SIG-M5 treated with dmso at 0.1 percent for 504 hours (cell line): ENCODE results near the gene PFKP.
A peak's percentile ranks its signal among the peaks of the same experiment; 100 is the strongest.
"Not testable (repeated sequence)": the region's sequence is repeated elsewhere in the genome, so short reads cannot be mapped to it uniquely, and the experiment has no call there.

Experiments used
- DNase-seq: peaks from one replicate; lab custom pipeline; 2025; ENCODE audit not compliant: unreplicated experiment; lab: John Stamatoyannopoulos, UW

PFKP gene

GRCh38 chr10:3046981-3047547, 20.3 kb upstream of the PFKP start:
- no peak for DNase-seq

GRCh38 chr10:3047596-3047995, 19.8 kb upstream of the PFKP start:
- DNase-seq = no peak

- DNase-seq = no peak
These were observed 19.0 kb upstream of the PFKP start for GRCh38 chr10:3048119-3049019.

GRCh38 chr10:3051692-3052091, 15.7 kb upstream of the PFKP start:
- no peak for DNase-seq

GRCh38 chr10:3053155-3053554, 14.2 kb upstream of the PFKP start:
- DNase-seq = no peak

GRCh38 chr10:3054183-3054850, 13.0 kb upstream of the PFKP start:
- DNase-seq = no peak

- no peak for DNase-seq
These were observed 12.5 kb upstream of the PFKP start for GRCh38 chr10:3054851-3055199.

GRCh38 chr10:3056280-3057037, 10.9 kb upstream of the PFKP start:
- DNase-seq = no peak

- DNase-seq = no peak
These were observed 9.4 kb upstream of the PFKP start for GRCh38 chr10:3057946-3058345.

GRCh38 chr10:3059974-3060373, 7.4 kb upstream of the PFKP start:
- DNase-seq = no peak

- DNase-seq = no peak
These were observed 6.9 kb upstream of the PFKP start for GRCh38 chr10:3060481-3060889.

GRCh38 chr10:3061323-3061898, 5.9 kb upstream of the PFKP start:
- not testable (repeated sequence) for DNase-seq

GRCh38 chr10:3062502-3063186, 4.7 kb upstream of the PFKP start:
- DNase-seq = no peak

- DNase-seq = no peak
These were observed 2.9 kb upstream of the PFKP start for GRCh38 chr10:3064423-3064822.

- no peak for DNase-seq
These were observed 1.7 kb upstream of the PFKP start for GRCh38 chr10:3065622-3066021.

GRCh38 chr10:3066317-3067117, 831 bp upstream of the PFKP start:
- DNase-seq = no peak

GRCh38 chr10:3067859-3068179, 471 bp downstream of the PFKP start:
- DNase-seq = no peak

- DNase-seq = peak; percentile 40
These were observed 1.0 kb downstream of the PFKP start for GRCh38 chr10:3068201-3068967.
